Keratinocyte (primary cell): ENCODE measurements around the gene TRIM54. TPM values are rescaled to one million over a fixed set of nuclear protein-coding genes. Genes with fewer than 3 reads are reported as not detected.

ENCODE experiments used
- DNase-seq: peaks from one replicate; pipeline ENCODE4 v3.0.0-alpha.2; 2011; ENCODE audit warnings: low read depth, missing footprints, low spot score
- FAIRE-seq: peaks from 2 replicates; lab custom pipeline; 2011; peaks lifted over from hg19 to GRCh38; lab: Jason Lieb, UNC
- H2AFZ ChIP-seq: 2 replicates; pipeline ENCODE4 v1.6.0; 2012; ENCODE audit warnings: low read length, control low read depth, inconsistent platforms; ENCODE audit not compliant: control insufficient read depth
- H3K27ac ChIP-seq: 2 replicates; pipeline ENCODE4 v1.5.1; 2011; ENCODE audit warnings: low read length; ENCODE audit not compliant: control insufficient read depth, insufficient read depth
- H3K27me3 ChIP-seq: 3 replicates; pipeline ENCODE4 v1.6.0; 2011; ENCODE audit warnings: low read length; ENCODE audit not compliant: control insufficient read depth, insufficient read depth; ENCODE audit errors: extremely low read depth
- H3K36me3 ChIP-seq, 2 experiments: 2 replicates in 1 of 2; 3 replicates in 1 of 2; pipeline ENCODE4 v1.5.1; 2011; ENCODE audit warnings: low read length in 2 of 2, mild to moderate bottlenecking in 1 of 2; ENCODE audit not compliant: control insufficient read depth in 2 of 2, insufficient read depth in 2 of 2; ENCODE audit errors: extremely low read depth in 1 of 2
- H3K4me1 ChIP-seq: 3 replicates; pipeline ENCODE4 v1.5.1; 2011; ENCODE audit warnings: low read length; ENCODE audit not compliant: control insufficient read depth, insufficient read depth; ENCODE audit errors: extremely low read depth
- H3K4me2 ChIP-seq: 3 replicates; pipeline ENCODE4 v1.6.0; 2011; ENCODE audit warnings: low read depth, low read length; ENCODE audit not compliant: control insufficient read depth, insufficient read depth; ENCODE audit errors: extremely low read depth
- H3K4me3 ChIP-seq, 3 experiments: fragments of 200-600 bp in 1 of 3; sonication (generic) in 1 of 3; 2 replicates in 2 of 3; 3 replicates in 1 of 3; pipeline ENCODE4 v1.5.1; 2011 to 2016; ENCODE audit warnings: low read length in 3 of 3, mild to moderate bottlenecking in 3 of 3, control low read depth in 2 of 3, inconsistent platforms in 1 of 3, low read depth in 1 of 3, mixed read lengths in 1 of 3, mixed run types in 1 of 3, moderate library complexity in 1 of 3; ENCODE audit not compliant: control insufficient read depth in 2 of 3, insufficient read depth in 2 of 3; ENCODE audit errors: extremely low read depth in 1 of 3
- H3K79me2 ChIP-seq: 2 replicates; pipeline ENCODE4 v1.6.0; 2012; ENCODE audit warnings: low read length; ENCODE audit not compliant: control insufficient read depth, insufficient read depth
- H3K9ac ChIP-seq: 3 replicates; pipeline ENCODE4 v1.6.0; 2011; ENCODE audit warnings: low read length; ENCODE audit not compliant: control insufficient read depth, insufficient read depth; ENCODE audit errors: extremely low read depth
- H3K9me1 ChIP-seq: 3 replicates; pipeline ENCODE4 v1.6.0; 2011; ENCODE audit warnings: low read length; ENCODE audit not compliant: control insufficient read depth, insufficient read depth; ENCODE audit errors: extremely low read depth
- H3K9me3 ChIP-seq: 2 replicates; pipeline ENCODE4 v1.5.1; 2012; ENCODE audit warnings: low read depth, low read length; ENCODE audit not compliant: control insufficient read depth
- H4K20me1 ChIP-seq: 3 replicates; pipeline ENCODE4 v1.6.0; 2011; ENCODE audit warnings: low read length; ENCODE audit not compliant: control insufficient read depth, insufficient read depth; ENCODE audit errors: extremely low read depth
- EZH2 ChIP-seq: IDR thresholded peaks from one replicate; pipeline ENCODE4 v1.6.1; 2012; ENCODE audit warnings: inconsistent platforms, mild to moderate bottlenecking, low read length, moderate library complexity
- dilution Hi-C: fragments of 300-500 bp; cut with MboI; formaldehyde crosslinking; loops from one replicate; pipeline ENCODE4 v1.7.0; 2020; ENCODE audit warnings: low sequenced_read_pairs; ENCODE audit not compliant: extremely low pct_ligation_motif_present
- polyA plus RNA-seq, 5 experiments: library from polyadenylated mRNA; depleted of rRNA in 3 of 5; stranded (reverse) in 3 of 5; stranded (forward) in 1 of 5; unstranded in 1 of 5; fragments of >200 nt; gene quantifications; 1 replicate in 1 of 5; 2 replicates in 3 of 5; 3 replicates in 1 of 5; pipeline versions ENCODE4 v1.2.1 to v1.2.3, GENCODE V29; 2011 to 2012; ENCODE audit warnings: missing spikeins in 2 of 5, low read depth in 1 of 5, low replicate concordance in 1 of 5
- TF ChIP-seq, protein P1 (sequence below), 3 experiments: IDR thresholded peaks in 1 of 3; conservative IDR thresholded peaks in 1 of 3; optimal IDR thresholded peaks in 1 of 3; 2 replicates in 2 of 3; 3 replicates in 1 of 3; pipeline versions ENCODE3 to v1.5.1; 2011; ENCODE audit warnings: low read length in 3 of 3, mild to moderate bottlenecking in 3 of 3, moderate library complexity in 2 of 3, control low read depth in 1 of 3, inconsistent platforms in 1 of 3; ENCODE audit not compliant: insufficient read depth in 2 of 3; ENCODE audit errors: extremely low read depth in 1 of 3

The TRIM54 gene
- polyA plus RNA-seq, 1 donor (not counting 4 experiments of a cell fraction or from before 2014, with no cell fraction given) = not detected

DNA sequence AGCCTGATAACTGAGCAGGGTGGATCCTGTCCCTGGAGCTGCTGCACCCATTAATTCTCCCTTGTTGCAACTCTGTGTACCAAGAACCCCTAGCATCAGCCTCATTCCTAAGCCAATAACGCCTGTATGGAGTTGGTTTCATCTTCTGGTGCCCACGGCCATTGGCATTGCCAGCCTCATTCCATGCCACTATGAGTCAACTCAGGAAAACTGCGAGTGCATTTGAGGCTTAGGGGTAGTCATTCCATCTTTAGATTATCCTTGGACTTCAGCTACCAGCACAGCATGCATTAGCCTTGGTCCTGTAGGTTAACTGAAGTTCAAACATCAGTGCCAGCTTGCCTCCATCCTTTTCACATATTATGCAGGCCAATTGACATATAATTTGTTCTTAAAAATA, 1.4 kb upstream of the TRIM54 start:
- no peak for TF ChIP-seq EZH2
- TF ChIP-seq, protein P1, sequence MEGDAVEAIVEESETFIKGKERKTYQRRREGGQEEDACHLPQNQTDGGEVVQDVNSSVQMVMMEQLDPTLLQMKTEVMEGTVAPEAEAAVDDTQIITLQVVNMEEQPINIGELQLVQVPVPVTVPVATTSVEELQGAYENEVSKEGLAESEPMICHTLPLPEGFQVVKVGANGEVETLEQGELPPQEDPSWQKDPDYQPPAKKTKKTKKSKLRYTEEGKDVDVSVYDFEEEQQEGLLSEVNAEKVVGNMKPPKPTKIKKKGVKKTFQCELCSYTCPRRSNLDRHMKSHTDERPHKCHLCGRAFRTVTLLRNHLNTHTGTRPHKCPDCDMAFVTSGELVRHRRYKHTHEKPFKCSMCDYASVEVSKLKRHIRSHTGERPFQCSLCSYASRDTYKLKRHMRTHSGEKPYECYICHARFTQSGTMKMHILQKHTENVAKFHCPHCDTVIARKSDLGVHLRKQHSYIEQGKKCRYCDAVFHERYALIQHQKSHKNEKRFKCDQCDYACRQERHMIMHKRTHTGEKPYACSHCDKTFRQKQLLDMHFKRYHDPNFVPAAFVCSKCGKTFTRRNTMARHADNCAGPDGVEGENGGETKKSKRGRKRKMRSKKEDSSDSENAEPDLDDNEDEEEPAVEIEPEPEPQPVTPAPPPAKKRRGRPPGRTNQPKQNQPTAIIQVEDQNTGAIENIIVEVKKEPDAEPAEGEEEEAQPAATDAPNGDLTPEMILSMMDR (optimal IDR thresholded peaks at IDR 0.05 in 1 of 3, IDR thresholded peaks at IDR 0.05 in 1 of 3, conservative IDR thresholded peaks at IDR 0.05 in 1 of 3; ENCODE audit: extremely low read depth in 1 of 3, insufficient read depth in 2 of 3, low read length in 3 of 3) = no peak
- Histone ChIP-seq H3K4me3 (no peak overlapping the region), H3K4me1 (no peaks in the 10 kb centered on the region), H4K20me1 (no peaks in the 10 kb centered on the region), H2AFZ (no peak overlapping the region), H3K9me3 (no peaks in the 10 kb centered on the region), H3K9ac (no peak overlapping the region), H3K36me3 (no peaks in the 10 kb centered on the region), H3K9me1 (no peaks in the 10 kb centered on the region), H3K79me2 (no peaks in the 10 kb centered on the region), H3K27me3 (peaks cover 16% of the 10 kb centered on the region), H3K27ac (no peak overlapping the region), H3K4me2 (no peak overlapping the region)
- no peak for FAIRE-seq
- dilution Hi-C loops = no loop called here
- DNase-seq = no peak

DNA sequence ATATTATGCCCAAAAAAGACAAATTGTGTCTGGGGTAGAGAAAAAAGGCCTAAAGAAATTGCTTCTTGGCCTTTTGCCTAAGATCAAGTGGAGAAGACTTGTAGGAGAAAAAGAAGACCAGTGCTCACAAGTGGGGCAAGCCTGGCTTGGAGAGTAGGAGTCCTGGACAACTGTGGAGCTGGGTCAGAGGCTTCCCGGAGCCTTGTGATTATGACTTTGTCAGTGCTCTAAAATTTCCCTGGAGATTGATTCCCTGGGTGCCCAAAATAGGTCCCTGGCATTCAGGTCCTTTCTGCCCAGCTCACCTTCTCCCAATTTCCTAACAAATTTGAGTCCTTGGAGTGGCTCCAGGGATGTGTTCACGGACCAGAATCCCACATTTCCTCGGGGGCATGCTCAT, 787 bp upstream of the TRIM54 start:
- H3K4me1 ChIP-seq = no peaks in the 10 kb centered on the region
- H3K9ac ChIP-seq = no peak overlapping the region
- H3K27ac ChIP-seq = no peak overlapping the region
- H3K79me2 ChIP-seq = no peaks in the 10 kb centered on the region
- no peak for TF ChIP-seq EZH2
- TF ChIP-seq, protein P1 (optimal IDR thresholded peaks at IDR 0.05 in 1 of 3, IDR thresholded peaks at IDR 0.05 in 1 of 3, conservative IDR thresholded peaks at IDR 0.05 in 1 of 3; ENCODE audit: extremely low read depth in 1 of 3, insufficient read depth in 2 of 3, low read length in 3 of 3) = no peak
- H3K4me3 ChIP-seq = no peak overlapping the region
- no peaks in the 10 kb centered on the region for H4K20me1 ChIP-seq
- no peaks in the 10 kb centered on the region for H3K9me1 ChIP-seq
- dilution Hi-C loops = no loop called here
- DNase-seq (no peak), FAIRE-seq (no peak)
- peaks cover 16% of the 10 kb centered on the region for H3K27me3 ChIP-seq
- no peak overlapping the region for H2AFZ ChIP-seq
- no peak overlapping the region for H3K4me2 ChIP-seq
- H3K9me3 ChIP-seq = no peaks in the 10 kb centered on the region
- no peaks in the 10 kb centered on the region for H3K36me3 ChIP-seq
